ENCODE measurements around the gene CALHM4.

Gene CALHM4

DNA sequence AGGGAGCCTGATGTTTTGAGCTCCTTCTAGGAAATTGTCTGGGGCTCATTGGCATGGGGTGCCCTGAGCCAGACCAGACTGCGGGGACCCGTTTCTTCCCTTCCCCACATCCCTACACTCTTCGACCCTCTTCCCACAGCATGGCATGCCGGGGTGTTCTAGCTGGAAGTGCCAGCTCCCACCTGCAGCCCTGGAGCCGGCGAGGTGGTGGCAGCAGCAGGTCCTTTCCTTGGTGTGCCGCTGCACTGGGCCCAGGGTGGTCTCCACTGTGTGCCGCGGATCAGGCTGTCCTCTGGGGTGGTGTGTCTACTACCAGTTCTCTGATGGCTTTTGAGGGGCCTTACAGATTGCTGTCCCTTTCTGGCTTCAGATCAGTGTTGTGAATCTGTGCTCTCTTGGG, 10.3 kb downstream of the CALHM4 start:
- TF ChIP-seq POLR2AphosphoS5 (IDR thresholded peaks at IDR 0.05; ENCODE audit: borderline replicate concordance, low read depth, low read length): no peak

GRCh38 chr6:116564311-116564710, 10.8 kb downstream of the CALHM4 start:
- H3K36me3 ChIP-seq (ENCODE audit: insufficient read depth, low read length): no peaks in the 10 kb centered on the region
- no peak overlapping the region for H3K4me3 ChIP-seq
- TF ChIP-seq FOXP2 (optimal IDR thresholded peaks at IDR 0.05; ENCODE audit: control extremely low read depth, extremely low read length, insufficient read depth) (no peak), POLR2AphosphoS5 (IDR thresholded peaks at IDR 0.05; ENCODE audit: borderline replicate concordance, low read depth, low read length) (no peak), EZH2 (IDR thresholded peaks at IDR 0.05) (no peak)
- no peak for DNase-seq (ENCODE audit: low read depth, low spot score)
- H3K27ac ChIP-seq: no peak overlapping the region
- H3K9ac ChIP-seq (ENCODE audit: insufficient read length): no peak overlapping the region
- H3K9me3 ChIP-seq (ENCODE audit: low read depth, low read length): no peaks in the 10 kb centered on the region

More for the DNA sequence above, 10.3 kb downstream of the CALHM4 start:
- no peak overlapping the region for H3K9ac ChIP-seq (ENCODE audit: insufficient read length)
- no peak overlapping the region for H3K27ac ChIP-seq
- no peaks in the 10 kb centered on the region for H3K36me3 ChIP-seq (ENCODE audit: insufficient read depth, low read length)
- H3K4me3 ChIP-seq: no peak overlapping the region
- no peak for DNase-seq (ENCODE audit: low read depth, low spot score)
- no peaks in the 10 kb centered on the region for H3K9me3 ChIP-seq (ENCODE audit: low read depth, low read length)

DNA sequence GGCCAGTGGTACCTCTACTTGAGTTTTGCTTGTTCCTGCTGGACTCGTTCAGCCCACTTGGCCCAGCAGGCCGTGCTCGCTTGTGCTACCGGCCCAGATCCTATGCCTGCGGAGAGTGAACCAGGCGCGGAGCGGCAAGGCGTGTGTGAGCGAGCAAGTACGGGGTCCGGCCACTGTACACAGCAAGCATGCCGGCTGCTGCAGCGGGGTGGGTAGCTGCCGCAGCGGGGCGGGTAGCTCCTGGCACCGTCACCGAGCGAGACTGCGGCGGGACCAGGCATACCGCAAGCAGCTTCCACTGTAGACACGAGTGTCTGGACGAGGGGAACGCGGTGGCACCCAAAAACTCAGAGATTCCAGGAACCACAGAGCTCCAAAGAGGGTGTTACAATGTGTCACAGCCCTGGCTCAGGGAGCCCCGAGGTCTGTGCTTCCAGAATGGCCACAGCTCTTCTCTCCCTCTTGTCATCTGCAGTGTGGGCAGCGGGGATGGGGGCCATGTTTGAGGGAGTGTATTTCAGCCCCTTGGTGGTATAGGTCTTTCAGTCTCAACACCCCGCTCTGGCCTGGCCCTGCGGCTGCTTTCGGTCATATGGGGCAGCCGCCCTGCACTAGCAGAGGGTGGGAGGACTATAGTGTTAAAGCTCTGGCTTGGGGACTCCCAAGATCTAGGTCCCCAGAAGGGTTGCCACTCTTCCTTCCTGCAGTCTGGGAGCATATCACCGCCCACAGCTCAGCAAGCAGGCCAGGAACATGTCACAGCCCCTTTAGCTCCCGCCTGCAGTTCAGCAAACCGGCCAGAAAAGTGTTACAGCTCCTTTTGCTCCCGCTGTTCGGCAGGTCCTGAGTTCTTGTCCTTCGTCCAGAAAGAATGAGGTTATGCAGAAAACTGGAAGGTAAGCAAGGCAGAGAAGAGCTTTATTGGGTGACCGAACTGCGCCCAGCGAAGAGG, 11.6 kb downstream of the CALHM4 start:
- H3K36me3 ChIP-seq (ENCODE audit: insufficient read depth, low read length): no peaks in the 10 kb centered on the region
- H3K9me3 ChIP-seq (ENCODE audit: low read depth, low read length): no peaks in the 10 kb centered on the region
- H3K27ac ChIP-seq: no peak overlapping the region
- H3K9ac ChIP-seq (ENCODE audit: insufficient read length): no peak overlapping the region
- no peak for DNase-seq (ENCODE audit: low read depth, low spot score)
- no peak overlapping the region for H3K4me3 ChIP-seq
- TF ChIP-seq POLR2AphosphoS5 (IDR thresholded peaks at IDR 0.05; ENCODE audit: borderline replicate concordance, low read depth, low read length) (no peak), FOXP2 (optimal IDR thresholded peaks at IDR 0.05; ENCODE audit: control extremely low read depth, extremely low read length, insufficient read depth) (no peak), EZH2 (IDR thresholded peaks at IDR 0.05) (no peak)

DNA sequence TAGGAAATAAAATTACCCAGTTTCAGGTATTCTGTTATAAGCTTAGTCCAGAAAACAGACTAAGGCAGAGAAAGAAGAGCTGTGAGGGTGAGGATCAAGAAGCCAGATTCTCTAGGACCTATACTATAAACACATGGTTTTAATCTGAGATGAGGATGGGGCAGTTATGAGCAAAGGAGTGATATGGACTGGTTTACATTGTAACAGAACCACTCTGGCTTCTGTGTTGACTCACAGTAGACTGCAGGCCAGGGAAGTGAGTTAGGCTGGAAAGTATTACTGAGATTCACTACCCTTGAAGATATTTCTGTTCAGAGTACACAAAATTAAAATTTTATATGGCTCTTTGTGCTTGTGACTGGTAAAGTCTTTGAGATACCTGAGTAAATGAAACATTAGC, 14.6 kb downstream of the CALHM4 start:
- no peak for DNase-seq (ENCODE audit: low read depth, low spot score)
- H3K9ac ChIP-seq (ENCODE audit: insufficient read length): no peak overlapping the region
- TF ChIP-seq POLR2AphosphoS5 (IDR thresholded peaks at IDR 0.05; ENCODE audit: borderline replicate concordance, low read depth, low read length) (no peak), EZH2 (IDR thresholded peaks at IDR 0.05) (no peak), FOXP2 (optimal IDR thresholded peaks at IDR 0.05; ENCODE audit: control extremely low read depth, extremely low read length, insufficient read depth) (no peak)

DNA sequence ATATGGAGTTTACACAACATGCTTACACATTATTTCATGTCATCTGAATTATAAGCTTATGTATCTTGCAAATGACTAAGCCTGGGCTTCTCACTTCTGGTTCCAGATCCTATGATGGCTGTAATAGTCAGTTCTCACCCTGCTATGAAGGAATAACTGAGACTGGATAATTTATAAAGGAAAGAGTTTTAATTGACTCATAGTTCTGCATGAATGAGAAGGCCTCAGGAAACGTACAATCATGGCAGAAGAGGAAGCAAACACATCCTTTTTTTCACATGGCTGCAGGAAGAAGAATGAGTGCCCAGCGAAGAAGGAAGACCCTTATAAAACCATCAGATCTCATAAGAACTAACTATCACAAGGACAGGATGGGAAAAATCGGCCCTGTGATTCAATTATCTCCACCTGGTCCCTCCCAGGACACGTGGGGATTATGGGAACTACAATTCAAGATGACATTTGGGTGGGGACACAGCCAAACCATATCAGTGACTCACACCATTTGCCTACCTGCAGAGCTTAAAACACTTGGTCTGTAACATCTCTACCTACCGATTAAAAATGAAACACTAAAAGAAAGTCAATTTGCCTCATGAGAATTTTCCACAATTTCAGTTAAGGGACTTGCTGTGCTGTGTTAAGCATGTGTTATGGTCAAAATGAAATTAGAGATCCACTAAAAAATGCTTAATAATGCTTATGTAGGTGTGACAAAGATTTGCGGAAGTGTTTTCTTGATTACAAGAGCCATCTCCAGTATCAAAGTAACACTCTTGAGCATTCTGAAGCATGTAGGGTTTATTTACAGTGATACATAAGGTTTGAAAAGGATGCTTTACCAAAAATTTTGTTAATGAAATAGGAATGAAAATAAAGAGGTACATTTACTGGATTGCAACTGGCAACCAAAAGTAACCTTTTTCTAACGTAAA, 15.5 kb downstream of the CALHM4 start:
- DNase-seq (ENCODE audit: low read depth, low spot score): no peak
- Histone ChIP-seq H3K9ac (ENCODE audit: insufficient read length) (peak overlapping the region; percentile 94), H3K27ac (no peak overlapping the region), H3K36me3 (ENCODE audit: insufficient read depth, low read length) (peaks cover 4% of the 10 kb centered on the region), H3K9me3 (ENCODE audit: low read depth, low read length) (no peaks in the 10 kb centered on the region), H3K4me3 (no peak overlapping the region)
- TF ChIP-seq POLR2AphosphoS5 (IDR thresholded peaks at IDR 0.05; ENCODE audit: borderline replicate concordance, low read depth, low read length) (no peak), EZH2 (IDR thresholded peaks at IDR 0.05) (no peak), FOXP2 (optimal IDR thresholded peaks at IDR 0.05; ENCODE audit: control extremely low read depth, extremely low read length, insufficient read depth) (no peak)

More for the DNA sequence above, 14.6 kb downstream of the CALHM4 start:
- Histone ChIP-seq H3K9me3 (ENCODE audit: low read depth, low read length) (no peaks in the 10 kb centered on the region), H3K27ac (no peak overlapping the region), H3K4me3 (no peak overlapping the region), H3K36me3 (ENCODE audit: insufficient read depth, low read length) (no peaks in the 10 kb centered on the region)

GRCh38 chr6:116570856-116571682, 17.5 kb downstream of the CALHM4 start, which contains the start of gene RWDD1:
RWDD1 (plus strand) TSS chr6:116571504; CDS start chr6:116571583, 79 bp downstream.
- Histone ChIP-seq H3K4me3 (peak within 1 kb of the TSS; percentile 84), H3K9ac (ENCODE audit: insufficient read length) (peak within 1 kb of the TSS; percentile 94), H3K27ac (peak within 1 kb of the TSS; percentile 63), H3K9me3 (ENCODE audit: low read depth, low read length) (no peaks in the 10 kb centered on the region), H3K36me3 (ENCODE audit: insufficient read depth, low read length) (peaks cover 21% of the 10 kb centered on the region)
- DNase-seq (ENCODE audit: low read depth, low spot score): peak; percentile 92
- TF ChIP-seq POLR2AphosphoS5 (IDR thresholded peaks at IDR 0.05; ENCODE audit: borderline replicate concordance, low read depth, low read length): peak; percentile 98
- peak; percentile 38 for TF ChIP-seq FOXP2 (optimal IDR thresholded peaks at IDR 0.05; ENCODE audit: control extremely low read depth, extremely low read length, insufficient read depth)
- TF ChIP-seq EZH2 (IDR thresholded peaks at IDR 0.05): no peak

DNA sequence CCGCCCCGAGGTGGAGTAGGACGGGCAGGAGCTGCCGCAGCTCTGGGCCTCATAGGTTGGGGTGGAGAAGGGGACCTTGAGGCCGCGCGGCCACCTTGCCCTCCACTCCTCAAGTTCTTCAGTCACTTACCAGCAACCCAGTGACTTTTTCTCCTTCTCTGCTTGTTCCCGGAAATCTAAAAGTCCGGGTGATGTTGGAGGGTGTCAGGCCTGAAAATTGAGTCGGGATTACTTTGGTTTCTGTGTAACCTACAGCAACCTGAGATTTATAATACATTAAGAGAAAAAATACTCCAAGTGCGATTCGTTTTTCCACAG, 18.1 kb downstream of the CALHM4 start:
- Histone ChIP-seq H3K4me3 (peak overlapping the region; percentile 84), H3K36me3 (ENCODE audit: insufficient read depth, low read length) (peaks cover 26% of the 10 kb centered on the region), H3K9me3 (ENCODE audit: low read depth, low read length) (no peaks in the 10 kb centered on the region), H3K9ac (ENCODE audit: insufficient read length) (peak overlapping the region; percentile 94), H3K27ac (peak overlapping the region; percentile 63)
- no peak for DNase-seq (ENCODE audit: low read depth, low spot score)
- TF ChIP-seq EZH2 (IDR thresholded peaks at IDR 0.05): no peak
- TF ChIP-seq POLR2AphosphoS5 (IDR thresholded peaks at IDR 0.05; ENCODE audit: borderline replicate concordance, low read depth, low read length): no peak
